ENCODE data around the gene IGLL5. TPM values are rescaled to one million over a fixed set of nuclear protein-coding genes. Genes with fewer than 3 reads are reported as not detected.

Gene IGLL5
- polyA plus RNA-seq, 1 of the 3 experiments (the other 2 are of a cell fraction), result not detected

- no peaks in the 10 kb centered on the region for H4K20me1 ChIP-seq (ENCODE audit: insufficient read depth)
- H2AFZ ChIP-seq (ENCODE audit: low read depth), result no peak overlapping the region
- H3K36me3 ChIP-seq (replicated peaks in 1 of 2; ENCODE audit: control insufficient read depth in 1 of 2, insufficient read depth in 2 of 2, low read length in 1 of 2), result no peaks in the 10 kb centered on the region
- no peak for TF ChIP-seq CTCF (IDR thresholded peaks at IDR 0.05)
- TF ChIP-seq PBX3 (IDR thresholded peaks at IDR 0.05), result no peak
- TF ChIP-seq POLR2AphosphoS5 (IDR thresholded peaks at IDR 0.05; ENCODE audit: low read depth, low read length), result no peak
- no peak for TF ChIP-seq USF1 (IDR thresholded peaks at IDR 0.05; ENCODE audit: borderline replicate concordance, low read depth)
- no peak for TF ChIP-seq IRF3 (IDR thresholded peaks at IDR 0.05; ENCODE audit: low read depth, low read length)
- no peak for TF ChIP-seq ELF1 (IDR thresholded peaks at IDR 0.05)
- 32% methylated on average over 4 of the region's 8 CpGs for WGBS (ENCODE audit: low lambda C conversion rate)
- H3K4me2 ChIP-seq, result no peak overlapping the region
- H3F3A ChIP-seq (replicated peaks; ENCODE audit: insufficient read depth), result no peaks in the 10 kb centered on the region
- DNase-seq, result no peak
- H3K27me3 ChIP-seq (ENCODE audit: insufficient read depth), result no peaks in the 10 kb centered on the region; the same call in 1 of the 2 replicates
- ChIA-PET POLR2A (no interaction called here), CTCF (interaction anchor here (1.3 to 8.7 kb wide), 6 partner anchors 9 to 145 kb away, joined by 3 to 52 read pairs (median 16); no protein-coding TSS in a partner anchor)
- peaks cover 0 to 8% of the 10 kb centered on the region in 2 experiments; a peak in 1 of 4 replicates for H3K4me1 ChIP-seq (ENCODE audit: control insufficient read depth in 1 of 2, insufficient read depth in 2 of 2, low read depth in 1 of 2, low read length in 1 of 2)
- H3K79me2 ChIP-seq (ENCODE audit: insufficient read depth), result no peaks in the 10 kb centered on the region
- no peak overlapping the region for H3K27ac ChIP-seq (ENCODE audit: low read depth in 2 of 2, low read length in 1 of 2)
- no peak overlapping the region for H3K9ac ChIP-seq
- H3K9me2 ChIP-seq, result no peaks in the 10 kb centered on the region
- no peaks in the 10 kb centered on the region for H3K9me3 ChIP-seq
- H3K4me3 ChIP-seq (ENCODE audit: low read depth in 2 of 2, low read length in 1 of 2), result no peak overlapping the region
Observed at GRCh38 chr22:22933100-22933806, 45.6 kb downstream of the IGLL5 start.

GRCh38 chr22:22933807-22934542 lies 46.4 kb downstream of the IGLL5 start:
- ChIA-PET CTCF (interaction anchor here (1.3 to 8.7 kb wide), 5 partner anchors 9 to 85 kb away, joined by 7 to 52 read pairs (median 10); no protein-coding TSS in a partner anchor), POLR2A (no interaction called here)
- Histone ChIP-seq H3K79me2 (ENCODE audit: insufficient read depth) (no peaks in the 10 kb centered on the region), H3K4me3 (ENCODE audit: low read depth in 2 of 2, low read length in 1 of 2) (no peak overlapping the region), H3K9me3 (no peaks in the 10 kb centered on the region), H3K9ac (no peak overlapping the region), H4K20me1 (ENCODE audit: insufficient read depth) (no peaks in the 10 kb centered on the region), H2AFZ (ENCODE audit: low read depth) (no peak overlapping the region), H3K4me2 (no peak overlapping the region), H3K27me3 (ENCODE audit: insufficient read depth) (no peaks in the 10 kb centered on the region; the same call in 1 of the 2 replicates), H3K9me2 (no peaks in the 10 kb centered on the region), H3F3A (replicated peaks; ENCODE audit: insufficient read depth) (no peaks in the 10 kb centered on the region), H3K27ac (ENCODE audit: low read depth in 2 of 2, low read length in 1 of 2) (no peak overlapping the region), H3K4me1 (ENCODE audit: control insufficient read depth in 1 of 2, insufficient read depth in 2 of 2, low read depth in 1 of 2, low read length in 1 of 2) (peaks cover 0 to 4% of the 10 kb centered on the region in 2 experiments; a peak in 1 of 4 replicates), H3K36me3 (replicated peaks in 1 of 2; ENCODE audit: control insufficient read depth in 1 of 2, insufficient read depth in 2 of 2, low read length in 1 of 2) (no peaks in the 10 kb centered on the region)
- 51% methylated on average over 5 of the region's 10 CpGs for WGBS (ENCODE audit: low lambda C conversion rate)
- TF ChIP-seq RFX5 (IDR thresholded peaks at IDR 0.05; ENCODE audit: low read length), result no peak
- no peak for DNase-seq

Data from SK-N-SH (cell line).